HCT116 (cell line): ENCODE measurements around the gene NPR3. TPM values are rescaled to one million over a fixed set of nuclear protein-coding genes. Genes with fewer than 3 reads are reported as not detected.

ENCODE experiments used
- ATAC-seq: fragments of 200-7000 bp; cut with Tn5 transposase; 2 replicates; pipeline ENCODE4 v1.9.1; 2020; ENCODE audit warnings: mild to moderate bottlenecking, moderate library complexity
- BruUV-seq: library from RNA; stranded (reverse); fragments of 400-500 nt; replicated peaks from 2 replicates; lab custom pipeline; 2021; lab: Mats Ljungman, UMichigan
- CTCF ChIA-PET: fragments of 300-600 bp; sonication (Branson Sonifier 250); formaldehyde crosslinking; loops from one replicate; lab custom pipeline; 2021; ENCODE audit warnings: antibody characterized with exemption; lab: Charles Lee
- POLR2A ChIA-PET: fragments of 300-600, 350-600 bp; sonication (Branson Sonifier 250); formaldehyde crosslinking; loops from one replicate; lab custom pipeline; 2021; ENCODE audit warnings: antibody characterized with exemption; lab: Charles Lee
- RAD21 ChIA-PET, 2 experiments: fragments of 300-600 bp; sonication (Branson Sonifier 250); formaldehyde crosslinking; loops; one replicate each; lab custom pipeline; 2023; ENCODE audit warnings: low total read pairs in 2 of 2; ENCODE audit not compliant: uncharacterized antibody in 2 of 2, unreplicated experiment in 2 of 2, low non-redundant PET in 1 of 2; lab: Charles Lee
- DNase-seq: peaks from one replicate; pipeline ENCODE4 v3.0.0-alpha.2; 2010; ENCODE audit warnings: low read depth, low spot score
- H2AFZ ChIP-seq: fragments of 200-600 bp; shearing (Covaris generic), sonication (generic); 2 replicates; pipeline ENCODE4 v1.6.1; 2017; ENCODE audit warnings: low read depth, mixed run types, mixed read lengths, antibody characterized with exemption, low read length; ENCODE audit not compliant: poor library complexity, severe bottlenecking
- H3K27ac ChIP-seq: 2 replicates; pipeline ENCODE4 v1.5.1; 2012; ENCODE audit warnings: low read depth, low read length
- H3K27me3 ChIP-seq: fragments of 200-600 bp; sonication (generic); 2 replicates; pipeline ENCODE4 v1.6.1; 2016; ENCODE audit warnings: mixed run types, low read length, mixed read lengths; ENCODE audit not compliant: insufficient read depth
- H3K36me3 ChIP-seq, 2 experiments: fragments of 200-500 bp in 1 of 2; fragments of 200-600 bp in 1 of 2; sonication (Bioruptor generic) in 1 of 2; sonication (generic) in 1 of 2; 2 replicates each; pipeline versions ENCODE4 v1.5.1 to v1.6.1; 2014 to 2016; ENCODE audit warnings: low read length in 2 of 2, inconsistent platforms in 1 of 2, mixed read lengths in 1 of 2, mixed run types in 1 of 2; ENCODE audit not compliant: insufficient read depth in 2 of 2, control insufficient read depth in 1 of 2
- H3K4me1 ChIP-seq, 2 experiments: fragments of 200-600 bp in 1 of 2; sonication (generic) in 1 of 2; 2 replicates each; pipeline versions ENCODE4 v1.5.1 to v1.6.1; 2012 to 2017; ENCODE audit warnings: low read length in 2 of 2, inconsistent platforms in 1 of 2, mild to moderate bottlenecking in 1 of 2, mixed read lengths in 1 of 2, mixed run types in 1 of 2, moderate library complexity in 1 of 2; ENCODE audit not compliant: insufficient read depth in 2 of 2, control insufficient read depth in 1 of 2
- H3K4me2 ChIP-seq: fragments of 200-600 bp; sonication (generic); 2 replicates; pipeline ENCODE4 v1.6.1; 2017; ENCODE audit warnings: mixed run types, low read length, mixed read lengths
- H3K4me3 ChIP-seq, 2 experiments: fragments of 200-600 bp in 1 of 2; sonication (generic) in 1 of 2; replicated peaks in 1 of 2; 2 replicates each; pipeline ENCODE4 v1.5.1; 2011 to 2016; ENCODE audit warnings: low read length in 2 of 2, control low read depth in 1 of 2, low read depth in 1 of 2, mild to moderate bottlenecking in 1 of 2, mixed read lengths in 1 of 2, mixed run types in 1 of 2
- H3K79me2 ChIP-seq: fragments of 200-600 bp; sonication (generic); 2 replicates; pipeline ENCODE4 v1.6.1; 2017; ENCODE audit warnings: mild to moderate bottlenecking, mixed run types, low read length, moderate library complexity, mixed read lengths; ENCODE audit not compliant: insufficient read depth
- H3K9ac ChIP-seq: fragments of 200-600 bp; sonication (generic); 2 replicates; pipeline ENCODE4 v1.6.1; 2016; ENCODE audit warnings: low read length, mixed read lengths
- H3K9me2 ChIP-seq: fragments of 200-600 bp; sonication (generic), shearing (Covaris generic); 2 replicates; pipeline ENCODE4 v1.6.1; 2017; ENCODE audit warnings: mixed run types, mild to moderate bottlenecking, moderate library complexity; ENCODE audit not compliant: insufficient read depth
- H3K9me3 ChIP-seq, 2 experiments: fragments of 200-500 bp in 1 of 2; fragments of 200-600 bp in 1 of 2; sonication (Bioruptor generic) in 1 of 2; sonication (generic) in 1 of 2; 2 replicates each; pipeline ENCODE4 v1.6.1; 2014 to 2017; ENCODE audit warnings: low read length in 2 of 2, mixed read lengths in 2 of 2, inconsistent platforms in 1 of 2, low read depth in 1 of 2, mild to moderate bottlenecking in 1 of 2, mixed run types in 1 of 2, moderate library complexity in 1 of 2; ENCODE audit not compliant: control insufficient read depth in 1 of 2, insufficient read depth in 1 of 2
- H4K20me1 ChIP-seq: fragments of 200-600 bp; sonication (generic), shearing (Covaris generic); 2 replicates; pipeline ENCODE4 v1.6.1; 2017; ENCODE audit warnings: mixed run types, mild to moderate bottlenecking, moderate library complexity; ENCODE audit not compliant: insufficient read depth
- CTCF ChIP-seq, 3 experiments: fragments of 200-600 bp in 1 of 3; sonication (generic) in 1 of 3; IDR thresholded peaks in 2 of 3; conservative IDR thresholded peaks in 1 of 3; 2 replicates each; pipeline ENCODE4 v1.5.1; 2012 to 2017; ENCODE audit warnings: low read depth in 2 of 3, low read length in 2 of 3, antibody characterized with exemption in 1 of 3, borderline replicate concordance in 1 of 3, control low read depth in 1 of 3, mild to moderate bottlenecking in 1 of 3, mixed read lengths in 1 of 3, mixed run types in 1 of 3, moderate library complexity in 1 of 3; ENCODE audit not compliant: insufficient read depth in 1 of 3
- ELF1 ChIP-seq: IDR thresholded peaks from 2 replicates; pipeline ENCODE4 v1.6.1; 2012; ENCODE audit warnings: low read depth, borderline replicate concordance
- EZH2 ChIP-seq: fragments of 200-600 bp; sonication (generic); IDR thresholded peaks from 2 replicates; pipeline ENCODE4 v1.6.1; 2017; ENCODE audit warnings: antibody characterized with exemption, mixed run types
- FOSL1 ChIP-seq: IDR thresholded peaks from 2 replicates; pipeline ENCODE4 v1.6.1; 2012; ENCODE audit warnings: low read depth
- JUND ChIP-seq: IDR thresholded peaks from 2 replicates; pipeline ENCODE4 v1.6.1; 2012
- POLR2A ChIP-seq: IDR thresholded peaks from 2 replicates; pipeline ENCODE4 v1.7.0; 2011; ENCODE audit warnings: borderline replicate concordance; ENCODE audit not compliant: insufficient read depth, insufficient read length; ENCODE audit errors: extremely low read depth
- POLR2AphosphoS5 ChIP-seq: IDR thresholded peaks from 2 replicates; pipeline ENCODE4 v1.6.1; 2011; ENCODE audit warnings: mild to moderate bottlenecking, low read depth, low read length, moderate library complexity
- RAD21 ChIP-seq: IDR thresholded peaks from 2 replicates; pipeline ENCODE4 v1.6.1; 2012; ENCODE audit warnings: low read depth, mild to moderate bottlenecking
- SRF ChIP-seq: IDR thresholded peaks from 2 replicates; pipeline ENCODE4 v1.6.1; 2012; ENCODE audit warnings: low read depth
- YY1 ChIP-seq: IDR thresholded peaks from 2 replicates; pipeline ENCODE4 v1.6.1; 2011; ENCODE audit warnings: low read length, low read depth, moderate library complexity, mild to moderate bottlenecking; ENCODE audit not compliant: insufficient replicate concordance; ENCODE audit errors: extremely low read depth
- ZFX ChIP-seq: fragments of 450-650 bp; IDR thresholded peaks from 2 replicates; pipeline ENCODE4 v1.6.1; 2017
- intact Hi-C: fragments of 100-400 bp; cut with micrococcal nuclease; formaldehyde crosslinking; loops from 2 replicates; pipeline ENCODE4 v1.10.0; 2022
- total RNA-seq: library from RNA; stranded (reverse); gene quantifications from one replicate; pipeline ENCODE4 v1.2.1, GENCODE V29; 2021; ENCODE audit not compliant: unreplicated experiment
- TF ChIP-seq, protein P1 (sequence below): IDR thresholded peaks from 2 replicates; pipeline ENCODE4 v1.6.1; 2012
- TF ChIP-seq, protein P2 (sequence below): IDR thresholded peaks from 2 replicates; pipeline ENCODE4 v1.6.1; 2012

NPR3 gene
- total RNA-seq, 1 experiment from 2014 or later: 0.39 TPM

DNA sequence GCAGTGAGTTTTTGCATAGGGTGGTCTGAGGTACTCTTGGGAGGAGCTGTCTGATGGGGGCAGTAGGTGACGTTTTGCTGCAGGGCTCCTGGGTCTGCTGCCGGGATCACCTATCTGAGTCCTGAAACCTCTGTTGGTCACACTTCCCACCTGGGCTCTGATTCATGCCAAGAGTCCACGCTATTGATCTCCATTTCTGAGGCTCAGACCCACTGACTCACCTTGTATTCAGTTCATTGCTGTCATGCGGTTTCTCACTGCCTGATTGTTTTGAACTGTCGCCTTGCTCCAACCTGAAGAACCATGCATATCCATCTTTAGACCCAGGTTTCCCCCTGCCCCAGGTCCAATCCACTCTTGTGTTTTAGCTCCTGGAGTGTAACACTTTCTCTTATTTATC lies 101.3 kb downstream of the NPR3 start:
- H4K20me1 ChIP-seq: no peaks in the 10 kb centered on the region
- no peak overlapping the region for H3K4me3 ChIP-seq
- CTCF ChIA-PET: no interaction called here
- intact Hi-C loops: no loop called here
- H3K9ac ChIP-seq: no peak overlapping the region
- H3K4me2 ChIP-seq: no peak overlapping the region
- no peaks in the 10 kb centered on the region for H3K27me3 ChIP-seq
- POLR2A ChIA-PET: no interaction called here
- DNase-seq (no peak), ATAC-seq (no peak)
- no TSS peak for BruUV-seq
- H2AFZ ChIP-seq: no peak overlapping the region
- H3K9me3 ChIP-seq: no peaks in the 10 kb centered on the region
- TF ChIP-seq SRF: no peak
- TF ChIP-seq RAD21: no peak
- no peak for TF ChIP-seq ZFX
- TF ChIP-seq, protein P1, sequence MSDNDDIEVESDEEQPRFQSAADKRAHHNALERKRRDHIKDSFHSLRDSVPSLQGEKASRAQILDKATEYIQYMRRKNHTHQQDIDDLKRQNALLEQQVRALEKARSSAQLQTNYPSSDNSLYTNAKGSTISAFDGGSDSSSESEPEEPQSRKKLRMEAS: no peak
- no peak for TF ChIP-seq POLR2AphosphoS5
- TF ChIP-seq CTCF (IDR thresholded peaks at IDR 0.05 in 2 of 3, conservative IDR thresholded peaks at IDR 0.05 in 1 of 3; ENCODE audit: borderline replicate concordance in 1 of 3, insufficient read depth in 1 of 3, low read depth in 2 of 3, low read length in 2 of 3): no peak
- TF ChIP-seq EZH2: no peak
- TF ChIP-seq ELF1: no peak
- TF ChIP-seq, protein P2, sequence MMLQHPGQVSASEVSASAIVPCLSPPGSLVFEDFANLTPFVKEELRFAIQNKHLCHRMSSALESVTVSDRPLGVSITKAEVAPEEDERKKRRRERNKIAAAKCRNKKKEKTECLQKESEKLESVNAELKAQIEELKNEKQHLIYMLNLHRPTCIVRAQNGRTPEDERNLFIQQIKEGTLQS: no peak
- TF ChIP-seq POLR2A: no peak
- TF ChIP-seq FOSL1: no peak
- TF ChIP-seq YY1: no peak
- TF ChIP-seq JUND: no peak
- H3K36me3 ChIP-seq: no peaks in the 10 kb centered on the region
- H3K9me2 ChIP-seq: no peaks in the 10 kb centered on the region
- H3K79me2 ChIP-seq: no peaks in the 10 kb centered on the region
- no peaks in the 10 kb centered on the region for H3K4me1 ChIP-seq
- H3K27ac ChIP-seq: no peak overlapping the region
- RAD21 ChIA-PET: no interaction called here
